Measurements from ENCODE around the gene SMIM10L1. TPM values are rescaled to one million over a fixed set of nuclear protein-coding genes. Genes with fewer than 3 reads are reported as not detected.

Gene SMIM10L1
- total RNA-seq, 1 donor from 2014 or later = 7.7 TPM

DNA sequence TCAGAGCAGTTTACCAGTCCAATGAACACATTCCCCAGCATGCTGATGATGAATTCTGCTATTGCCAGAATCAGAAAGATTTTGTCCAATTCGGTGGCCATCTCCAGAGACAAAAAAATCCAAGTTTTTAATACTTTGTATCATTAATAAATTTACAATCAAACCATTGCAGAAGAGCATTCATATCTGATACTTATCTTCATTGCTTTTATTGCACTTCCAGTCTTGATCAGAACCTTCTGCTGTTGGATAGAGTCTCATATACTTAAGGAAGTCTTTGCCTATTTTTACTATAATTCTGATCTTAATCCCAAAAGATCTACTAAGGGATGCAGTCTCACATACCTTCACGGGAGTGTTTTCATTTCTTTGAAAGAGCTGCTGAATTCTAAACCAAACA, 15.8 kb downstream of the SMIM10L1 start, which contains the start of gene TAS2R42:
Gene TAS2R42 (minus strand): TSS at position 101 of the 400 bp plus-strand sequence. CDS start 0 bp downstream, at position 101.
- DNase-seq (ENCODE audit: low spot score) = no peak

DNA sequence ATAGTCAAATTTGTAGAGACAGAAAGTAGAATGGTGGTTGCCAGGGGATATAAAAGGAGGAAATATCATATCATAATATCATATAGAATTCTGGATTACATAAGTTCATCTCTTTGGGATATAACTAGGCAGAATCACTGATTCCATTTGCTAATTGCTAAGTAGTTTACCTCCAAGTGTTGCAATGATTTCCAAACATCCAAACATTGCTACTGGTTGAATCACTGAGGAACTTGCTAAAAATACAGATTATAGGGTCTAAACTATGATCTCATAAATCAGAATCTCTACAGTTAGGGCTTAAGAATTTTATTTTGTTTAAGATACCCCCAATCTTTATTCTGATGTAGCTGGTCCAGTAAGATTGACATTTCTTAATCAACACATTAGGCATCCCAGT, 31.8 kb downstream of the SMIM10L1 start:
- no peak for DNase-seq (ENCODE audit: low spot score)

DNA sequence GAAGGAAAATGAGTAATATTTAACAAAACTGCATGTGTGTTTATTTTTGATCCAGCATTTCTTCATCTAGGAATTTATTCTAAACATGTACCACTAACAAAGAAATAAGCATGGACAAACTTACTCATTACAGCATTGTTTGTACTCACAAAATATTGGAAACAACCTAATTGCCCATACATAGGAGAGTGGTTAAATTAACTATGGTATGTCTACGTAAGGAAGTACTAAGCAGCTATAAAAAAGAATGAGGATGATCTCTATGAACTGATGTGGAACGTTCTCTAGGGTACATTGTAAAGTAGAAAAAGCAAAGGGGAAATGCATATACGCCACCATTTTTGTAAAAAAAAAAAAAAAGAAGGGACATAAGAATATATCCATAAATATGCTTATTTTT, 33.2 kb downstream of the SMIM10L1 start:
- no peak for DNase-seq (ENCODE audit: low spot score)

DNA sequence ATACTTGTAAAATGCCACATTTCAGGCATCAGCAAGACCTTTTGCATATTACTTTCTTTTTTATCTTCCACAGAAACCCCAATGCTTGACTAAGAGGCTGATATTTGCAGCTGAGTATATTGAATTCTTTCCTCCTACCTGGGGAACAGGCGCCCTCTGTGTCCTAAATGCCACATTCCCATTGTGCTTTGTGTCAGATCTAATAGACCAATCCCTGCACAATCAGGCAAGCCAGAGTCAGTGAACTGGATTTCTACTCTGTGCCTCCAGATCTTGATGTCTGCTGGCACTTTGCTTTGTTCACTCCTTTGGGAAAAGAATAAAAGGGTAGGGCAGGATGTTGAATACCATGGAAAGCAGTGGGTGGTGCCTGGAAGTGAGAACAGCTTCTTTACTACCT, 38.1 kb downstream of the SMIM10L1 start:
- no peak for DNase-seq (ENCODE audit: low spot score)

Other genes starting within 250 kb of the SMIM10L1 start
- not detected for gene PRH2, start 242.0 kb upstream of the SMIM10L1 start, total RNA-seq
- gene TAS2R14, start 231.9 kb upstream of the SMIM10L1 start, total RNA-seq = 8.0 TPM
- 7.2 TPM for gene TAS2R50, start 184.3 kb upstream of the SMIM10L1 start, total RNA-seq
- gene TAS2R20, start 172.9 kb upstream of the SMIM10L1 start, total RNA-seq = 6.1 TPM
- gene TAS2R19, start 148.6 kb upstream of the SMIM10L1 start, total RNA-seq = 14.2 TPM
- 12.2 TPM for gene TAS2R31, start 139.8 kb upstream of the SMIM10L1 start, total RNA-seq
- gene TAS2R46, start 108.9 kb upstream of the SMIM10L1 start, total RNA-seq = 5.4 TPM
- 3.0 TPM for gene TAS2R43, start 78.9 kb upstream of the SMIM10L1 start, total RNA-seq
- 11.8 TPM for gene TAS2R30, start 36.5 kb upstream of the SMIM10L1 start, total RNA-seq
- not detected for gene TAS2R42, start 15.7 kb downstream of the SMIM10L1 start, total RNA-seq
- not detected for gene PRB3, start 98.5 kb downstream of the SMIM10L1 start, total RNA-seq
- gene PRB4, start 139.2 kb downstream of the SMIM10L1 start, total RNA-seq = not detected
- gene PRB2, start 224.4 kb downstream of the SMIM10L1 start, total RNA-seq = not detected

All from ureter (tissue), 1 donor.